ENCODE measurements around the gene SEC16B. TPM values are rescaled to one million over a fixed set of nuclear protein-coding genes. Genes with fewer than 3 reads are reported as not detected.

The SEC16B gene
- total and polyA plus RNA-seq, 4 donors, result 10.9 to 56.8 (median 29.4) TPM

DNA sequence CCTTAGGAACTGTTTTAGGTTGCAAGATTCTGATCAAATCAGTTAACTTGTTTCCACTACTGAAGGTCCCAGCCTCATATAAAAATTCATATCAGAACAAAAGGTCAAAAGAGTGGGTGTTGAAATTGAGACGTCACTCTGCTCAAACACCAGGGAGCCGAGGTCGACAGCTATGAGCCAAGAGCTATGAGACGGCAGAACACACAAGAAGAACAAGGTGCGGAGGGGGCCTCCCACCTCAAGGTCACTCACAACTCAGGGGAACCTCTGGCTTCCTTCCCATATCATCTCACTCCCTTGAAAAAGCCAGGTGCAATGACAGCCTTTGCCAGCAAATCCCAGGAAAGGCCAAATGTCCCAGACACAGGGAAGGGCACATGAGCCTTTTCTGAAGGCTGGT lies 749 bp downstream of the SEC16B start:
- Histone ChIP-seq H3K36me3 (ENCODE audit: control insufficient read depth in 4 of 4, insufficient read depth in 3 of 4, low read depth in 1 of 4, low read length in 3 of 4) (peaks cover 3 to 27% (median 16%) of the 10 kb centered on the region in 4 donors), H3K4me3 (ENCODE audit: low read depth in 1 of 3, low read length in 3 of 3) (peak overlapping the region; percentile 37 to 89 (median 65)), H3K9me3 (ENCODE audit: control insufficient read depth in 4 of 4, low read length in 3 of 4) (no peaks in the 10 kb centered on the region), H3K9ac (ENCODE audit: low read depth in 1 of 2, low read length in 2 of 2) (peak overlapping the region; percentile 79 to 91), H3K27me3 (ENCODE audit: control insufficient read depth in 4 of 4, insufficient read depth in 4 of 4, low read length in 3 of 4) (no peaks in the 10 kb centered on the region), H3K4me1 (ENCODE audit: control insufficient read depth in 4 of 4, insufficient read depth in 4 of 4, low read length in 3 of 4) (peaks cover 6 to 30% (median 7%) of the 10 kb centered on the region in 4 donors), H3K27ac (ENCODE audit: low read depth in 1 of 2, low read length in 2 of 2) (peak overlapping the region; percentile 92 to 96)
- WGBS, result 38% methylated on average over 5 of the region's 5 CpGs
- no peak for TF ChIP-seq HNF4G (IDR thresholded peaks at IDR 0.05)
- no peak for TF ChIP-seq HNF4A (conservative IDR thresholded peaks at IDR 0.05)
- TF ChIP-seq TAF1 (conservative IDR thresholded peaks at IDR 0.05), result no peak
- TF ChIP-seq YY1 (IDR thresholded peaks at IDR 0.05), result no peak
- TF ChIP-seq GABPA (IDR thresholded peaks at IDR 0.05 in 1 of 2, conservative IDR thresholded peaks at IDR 0.05 in 1 of 2), result no peak
- no peak for TF ChIP-seq FOXA2 (IDR thresholded peaks at IDR 0.05)
- no peak for TF ChIP-seq NR2F2 (IDR thresholded peaks at IDR 0.05)
- TF ChIP-seq, protein P1, sequence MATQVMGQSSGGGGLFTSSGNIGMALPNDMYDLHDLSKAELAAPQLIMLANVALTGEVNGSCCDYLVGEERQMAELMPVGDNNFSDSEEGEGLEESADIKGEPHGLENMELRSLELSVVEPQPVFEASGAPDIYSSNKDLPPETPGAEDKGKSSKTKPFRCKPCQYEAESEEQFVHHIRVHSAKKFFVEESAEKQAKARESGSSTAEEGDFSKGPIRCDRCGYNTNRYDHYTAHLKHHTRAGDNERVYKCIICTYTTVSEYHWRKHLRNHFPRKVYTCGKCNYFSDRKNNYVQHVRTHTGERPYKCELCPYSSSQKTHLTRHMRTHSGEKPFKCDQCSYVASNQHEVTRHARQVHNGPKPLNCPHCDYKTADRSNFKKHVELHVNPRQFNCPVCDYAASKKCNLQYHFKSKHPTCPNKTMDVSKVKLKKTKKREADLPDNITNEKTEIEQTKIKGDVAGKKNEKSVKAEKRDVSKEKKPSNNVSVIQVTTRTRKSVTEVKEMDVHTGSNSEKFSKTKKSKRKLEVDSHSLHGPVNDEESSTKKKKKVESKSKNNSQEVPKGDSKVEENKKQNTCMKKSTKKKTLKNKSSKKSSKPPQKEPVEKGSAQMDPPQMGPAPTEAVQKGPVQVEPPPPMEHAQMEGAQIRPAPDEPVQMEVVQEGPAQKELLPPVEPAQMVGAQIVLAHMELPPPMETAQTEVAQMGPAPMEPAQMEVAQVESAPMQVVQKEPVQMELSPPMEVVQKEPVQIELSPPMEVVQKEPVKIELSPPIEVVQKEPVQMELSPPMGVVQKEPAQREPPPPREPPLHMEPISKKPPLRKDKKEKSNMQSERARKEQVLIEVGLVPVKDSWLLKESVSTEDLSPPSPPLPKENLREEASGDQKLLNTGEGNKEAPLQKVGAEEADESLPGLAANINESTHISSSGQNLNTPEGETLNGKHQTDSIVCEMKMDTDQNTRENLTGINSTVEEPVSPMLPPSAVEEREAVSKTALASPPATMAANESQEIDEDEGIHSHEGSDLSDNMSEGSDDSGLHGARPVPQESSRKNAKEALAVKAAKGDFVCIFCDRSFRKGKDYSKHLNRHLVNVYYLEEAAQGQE (IDR thresholded peaks at IDR 0.05), result no peak
- TF ChIP-seq SP1 (IDR thresholded peaks at IDR 0.05), result peak; percentile 17
- TF ChIP-seq RAD21 (IDR thresholded peaks at IDR 0.05), result peak in 1 of 2 donors; percentile 8
- peak in 1 of 2 donors; percentile 40 for TF ChIP-seq EGR1 (IDR thresholded peaks at IDR 0.05; ENCODE audit: low read depth in 2 of 2)
- TF ChIP-seq, protein P2, sequence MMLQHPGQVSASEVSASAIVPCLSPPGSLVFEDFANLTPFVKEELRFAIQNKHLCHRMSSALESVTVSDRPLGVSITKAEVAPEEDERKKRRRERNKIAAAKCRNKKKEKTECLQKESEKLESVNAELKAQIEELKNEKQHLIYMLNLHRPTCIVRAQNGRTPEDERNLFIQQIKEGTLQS (IDR thresholded peaks at IDR 0.05), result no peak
- no peak for TF ChIP-seq FOXA1 (IDR thresholded peaks at IDR 0.05)
- peak in 1 of 2 donors; percentile 8 for TF ChIP-seq JUND (IDR thresholded peaks at IDR 0.05)
- TF ChIP-seq, protein P3, sequence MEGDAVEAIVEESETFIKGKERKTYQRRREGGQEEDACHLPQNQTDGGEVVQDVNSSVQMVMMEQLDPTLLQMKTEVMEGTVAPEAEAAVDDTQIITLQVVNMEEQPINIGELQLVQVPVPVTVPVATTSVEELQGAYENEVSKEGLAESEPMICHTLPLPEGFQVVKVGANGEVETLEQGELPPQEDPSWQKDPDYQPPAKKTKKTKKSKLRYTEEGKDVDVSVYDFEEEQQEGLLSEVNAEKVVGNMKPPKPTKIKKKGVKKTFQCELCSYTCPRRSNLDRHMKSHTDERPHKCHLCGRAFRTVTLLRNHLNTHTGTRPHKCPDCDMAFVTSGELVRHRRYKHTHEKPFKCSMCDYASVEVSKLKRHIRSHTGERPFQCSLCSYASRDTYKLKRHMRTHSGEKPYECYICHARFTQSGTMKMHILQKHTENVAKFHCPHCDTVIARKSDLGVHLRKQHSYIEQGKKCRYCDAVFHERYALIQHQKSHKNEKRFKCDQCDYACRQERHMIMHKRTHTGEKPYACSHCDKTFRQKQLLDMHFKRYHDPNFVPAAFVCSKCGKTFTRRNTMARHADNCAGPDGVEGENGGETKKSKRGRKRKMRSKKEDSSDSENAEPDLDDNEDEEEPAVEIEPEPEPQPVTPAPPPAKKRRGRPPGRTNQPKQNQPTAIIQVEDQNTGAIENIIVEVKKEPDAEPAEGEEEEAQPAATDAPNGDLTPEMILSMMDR (IDR thresholded peaks at IDR 0.05; ENCODE audit: low read depth, low read length, missing input control), result no peak
- TF ChIP-seq, protein P4, sequence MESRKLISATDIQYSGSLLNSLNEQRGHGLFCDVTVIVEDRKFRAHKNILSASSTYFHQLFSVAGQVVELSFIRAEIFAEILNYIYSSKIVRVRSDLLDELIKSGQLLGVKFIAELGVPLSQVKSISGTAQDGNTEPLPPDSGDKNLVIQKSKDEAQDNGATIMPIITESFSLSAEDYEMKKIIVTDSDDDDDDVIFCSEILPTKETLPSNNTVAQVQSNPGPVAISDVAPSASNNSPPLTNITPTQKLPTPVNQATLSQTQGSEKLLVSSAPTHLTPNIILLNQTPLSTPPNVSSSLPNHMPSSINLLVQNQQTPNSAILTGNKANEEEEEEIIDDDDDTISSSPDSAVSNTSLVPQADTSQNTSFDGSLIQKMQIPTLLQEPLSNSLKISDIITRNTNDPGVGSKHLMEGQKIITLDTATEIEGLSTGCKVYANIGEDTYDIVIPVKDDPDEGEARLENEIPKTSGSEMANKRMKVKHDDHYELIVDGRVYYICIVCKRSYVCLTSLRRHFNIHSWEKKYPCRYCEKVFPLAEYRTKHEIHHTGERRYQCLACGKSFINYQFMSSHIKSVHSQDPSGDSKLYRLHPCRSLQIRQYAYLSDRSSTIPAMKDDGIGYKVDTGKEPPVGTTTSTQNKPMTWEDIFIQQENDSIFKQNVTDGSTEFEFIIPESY (IDR thresholded peaks at IDR 0.05), result no peak
- TF ChIP-seq, protein P5, sequence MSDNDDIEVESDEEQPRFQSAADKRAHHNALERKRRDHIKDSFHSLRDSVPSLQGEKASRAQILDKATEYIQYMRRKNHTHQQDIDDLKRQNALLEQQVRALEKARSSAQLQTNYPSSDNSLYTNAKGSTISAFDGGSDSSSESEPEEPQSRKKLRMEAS (IDR thresholded peaks at IDR 0.05), result no peak
- peak in 1 of 2 donors; percentile 29 for TF ChIP-seq RXRA (IDR thresholded peaks at IDR 0.05)
- DNase-seq (ENCODE audit: low spot score), result peak; percentile 43

Data from liver (tissue), 9 donors.